Activated naive CD4-positive, alpha-beta T cell treated with anti-CD3 and anti-CD28 coated beads, Interleukin-2, amount 50 U/mL, for 16 hours (primary cell): ENCODE data around the gene RELT.

Experiments
- DNase-seq: peaks from one replicate; pipeline ENCODE4 v3.0.0-alpha.2; 2020

Gene RELT

GRCh38 chr11:73392108-73393010 lies 16.2 kb downstream of the RELT start:
- no peak for DNase-seq

- DNase-seq = no peak
Observed at GRCh38 chr11:73393011-73393380, 16.8 kb downstream of the RELT start.

- peak; percentile 66 for DNase-seq
Observed at GRCh38 chr11:73393479-73394415, 17.5 kb downstream of the RELT start.

GRCh38 chr11:73394416-73395296 lies 18.5 kb downstream of the RELT start:
- no peak for DNase-seq

DNA sequence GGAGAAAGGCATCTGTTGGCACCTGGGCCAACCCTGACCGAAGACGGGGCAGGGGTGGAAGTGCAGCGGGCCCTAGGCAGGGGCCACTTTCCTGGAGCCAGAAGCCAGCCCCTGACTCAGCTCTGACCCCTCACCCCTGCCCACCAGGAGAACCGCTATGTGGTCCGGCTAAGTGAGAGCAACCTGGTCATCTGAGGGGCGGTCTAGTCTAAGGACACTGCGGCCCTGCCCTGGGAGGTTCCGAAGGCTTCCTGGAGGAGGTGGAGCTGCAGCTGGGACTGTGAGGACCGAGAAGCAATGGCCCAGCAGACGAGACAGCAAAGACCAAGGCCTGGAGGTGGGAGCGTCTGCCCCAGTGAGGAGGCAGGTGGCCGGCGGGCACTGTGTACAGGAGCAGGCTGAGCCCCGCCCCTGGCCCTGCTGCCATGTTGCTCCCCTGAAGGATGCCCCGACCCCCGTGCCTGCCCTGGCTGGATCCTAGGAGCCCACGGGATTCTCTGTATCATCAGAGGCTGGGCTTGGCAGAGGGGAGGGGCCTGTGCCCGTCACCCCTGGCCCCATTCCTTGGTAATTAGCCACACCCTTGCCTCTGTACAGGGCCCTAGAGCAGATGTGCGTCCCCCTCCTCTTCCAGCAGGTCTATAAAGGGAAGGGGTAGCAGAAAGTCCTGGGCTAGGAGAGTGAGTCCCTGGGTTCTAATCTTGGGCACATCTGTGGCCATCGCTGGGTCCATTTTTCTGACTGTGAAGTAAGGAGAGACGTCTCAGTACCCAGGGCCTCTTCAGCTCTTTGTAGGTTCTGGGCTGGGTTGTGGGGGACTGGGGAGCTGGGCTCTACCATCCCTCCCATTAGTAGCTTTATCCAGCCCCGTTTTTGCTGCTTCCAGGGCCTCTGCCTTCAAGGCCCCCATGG lies 19.4 kb downstream of the RELT start:
- no peak for DNase-seq

GRCh38 chr11:73396251-73396930 lies 20.2 kb downstream of the RELT start:
- DNase-seq = no peak

DNA sequence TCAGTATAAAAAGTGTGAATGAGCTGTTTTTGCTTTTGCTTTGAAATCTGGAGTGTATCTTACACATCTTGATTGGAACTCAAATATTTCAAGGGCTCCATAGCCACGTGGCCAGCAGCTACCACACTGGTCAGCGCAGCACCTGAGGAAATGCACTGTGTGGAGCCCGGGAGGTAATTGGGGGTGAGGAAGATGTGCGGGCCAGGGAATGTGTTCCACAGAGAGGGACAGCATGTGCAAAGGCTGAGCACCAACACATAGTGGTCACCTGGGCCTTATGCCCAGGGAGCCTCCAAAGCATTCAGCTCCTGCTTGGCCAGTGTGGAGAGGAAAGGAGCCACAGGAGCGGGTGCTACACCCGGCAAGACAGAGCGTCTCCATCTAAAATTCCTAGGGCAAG lies 20.8 kb downstream of the RELT start:
- no peak for DNase-seq

GRCh38 chr11:73397468-73398131 lies 21.4 kb downstream of the RELT start:
- DNase-seq = no peak

- DNase-seq = no peak
Observed at GRCh38 chr11:73398132-73398526, 21.9 kb downstream of the RELT start.

- DNase-seq = no peak
Observed at GRCh38 chr11:73398721-73399120, 22.5 kb downstream of the RELT start.

- DNase-seq = no peak
Observed at GRCh38 chr11:73399159-73399590, 23.0 kb downstream of the RELT start.

DNA sequence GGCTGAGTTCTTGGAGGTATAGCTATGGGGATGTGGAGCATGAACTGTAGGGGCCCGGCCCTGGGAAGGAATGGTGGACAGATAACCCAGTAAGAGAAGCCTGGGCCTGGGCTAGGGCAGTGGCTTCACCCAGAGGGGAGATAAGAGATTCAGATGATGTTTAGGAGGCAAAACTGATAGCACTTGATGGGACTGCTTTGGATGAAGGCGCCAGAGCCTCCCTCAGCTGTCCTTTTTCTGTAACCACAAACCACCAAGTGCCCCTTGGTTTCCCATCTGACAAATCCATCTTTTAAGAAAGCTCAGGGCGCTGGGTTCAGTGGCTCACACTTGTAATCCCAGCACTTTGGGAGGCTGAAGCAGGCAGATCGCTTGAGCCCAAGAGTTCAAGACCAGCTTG lies 23.4 kb downstream of the RELT start:
- DNase-seq = no peak

DNA sequence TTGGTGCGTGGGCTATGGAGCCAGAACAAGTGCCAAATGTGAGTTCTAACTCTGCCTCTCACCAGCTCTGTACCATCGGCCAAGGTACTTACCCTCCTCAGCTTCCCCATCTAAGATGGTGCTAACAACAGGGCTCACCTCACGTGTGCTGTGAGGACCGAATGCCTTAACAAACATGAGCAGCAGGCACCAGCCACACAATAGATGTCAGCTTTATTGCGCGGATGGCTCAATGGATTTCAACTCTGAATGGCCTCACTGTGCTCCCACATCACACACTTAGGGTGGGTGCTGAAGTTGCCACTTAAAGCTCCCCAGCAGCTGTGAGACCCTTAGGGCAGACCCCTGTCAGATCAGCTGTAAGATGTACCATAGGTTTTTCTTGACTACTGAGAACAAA lies 24.1 kb downstream of the RELT start:
- DNase-seq = no peak

GRCh38 chr11:73401217-73401923 lies 25.2 kb downstream of the RELT start:
- DNase-seq = no peak

DNA sequence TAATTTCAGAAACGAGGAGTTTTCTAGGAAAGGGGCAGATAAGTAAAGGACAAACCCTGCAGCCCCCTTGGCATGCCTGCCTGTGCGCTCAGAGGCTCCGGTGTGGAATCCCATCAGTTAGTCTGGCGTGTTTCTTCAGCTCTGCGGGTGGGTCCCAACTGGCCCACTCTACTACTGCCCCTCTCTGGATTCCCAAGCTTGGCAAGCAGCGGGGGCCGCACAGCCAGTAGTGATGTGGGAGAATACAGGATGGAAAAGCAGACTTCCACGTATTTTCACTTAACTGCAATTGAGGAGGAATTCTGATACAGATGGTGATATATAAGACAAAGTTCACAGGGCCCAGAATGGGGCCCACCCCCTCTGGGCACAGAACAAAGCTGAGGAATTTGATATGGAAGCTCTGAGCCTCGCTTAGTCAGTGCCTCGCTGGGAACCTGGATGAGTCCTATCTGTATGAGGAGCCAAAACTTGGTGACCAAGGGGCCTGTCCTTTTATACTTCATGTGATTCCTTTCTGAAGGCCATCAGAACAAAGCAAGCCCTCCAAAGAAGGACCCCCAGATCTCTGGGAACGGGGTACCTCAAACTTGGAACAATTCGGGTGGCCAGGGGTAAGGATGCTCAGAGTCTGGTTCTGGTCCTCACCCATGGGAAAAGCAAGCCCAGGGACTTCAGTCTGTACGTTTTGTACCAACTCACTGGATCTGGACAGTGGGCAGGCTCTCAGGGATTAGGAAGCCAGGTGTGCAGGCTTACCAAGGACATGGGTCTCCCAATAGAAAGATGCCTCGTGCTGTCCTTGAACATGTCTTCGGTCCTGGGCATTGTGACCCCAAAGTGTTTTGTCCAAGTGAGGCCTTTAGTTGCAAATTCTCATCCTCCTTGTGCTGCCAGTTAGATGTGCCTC lies 26.0 kb downstream of the RELT start:
- DNase-seq = no peak

GRCh38 chr11:73402834-73403185 lies 26.6 kb downstream of the RELT start:
- DNase-seq = no peak

DNA sequence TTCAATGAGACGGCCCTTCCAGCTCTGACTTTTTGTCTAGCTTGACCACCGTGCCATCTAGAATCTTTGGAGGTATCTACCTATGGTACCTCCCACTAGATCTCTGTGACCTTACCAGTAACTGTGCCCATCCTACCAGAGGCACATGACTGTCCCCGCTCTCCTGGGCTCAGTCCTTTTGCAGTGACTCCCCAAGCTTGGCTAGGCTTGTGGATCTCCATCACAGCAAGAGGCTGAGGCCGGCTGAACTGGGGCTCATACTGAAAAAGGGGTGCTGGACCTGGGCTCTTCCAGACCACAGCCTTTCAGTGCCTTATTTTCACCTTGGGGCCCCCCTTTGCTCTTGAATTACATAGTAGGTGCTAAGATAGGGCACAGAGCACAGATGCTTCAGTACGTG lies 27.3 kb downstream of the RELT start:
- DNase-seq = no peak

DNA sequence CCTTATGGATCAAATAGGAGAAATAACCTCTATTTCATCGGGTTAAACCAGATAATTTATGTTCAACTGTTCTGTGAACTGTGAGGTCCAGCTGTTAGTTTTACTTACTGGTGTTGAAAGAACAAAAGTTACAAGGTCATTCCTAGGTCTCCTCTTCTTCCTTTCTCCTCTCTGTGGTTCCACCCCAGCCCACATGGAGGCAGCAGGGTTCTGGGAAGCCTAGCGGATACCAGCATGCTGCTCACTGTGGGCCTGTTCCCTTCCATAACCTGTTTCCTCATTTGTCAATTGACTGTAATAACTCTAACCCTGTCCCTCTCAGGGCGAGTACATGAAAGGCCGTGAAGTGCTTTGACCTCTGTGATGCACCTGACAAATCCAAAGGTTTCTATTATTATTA lies 27.8 kb downstream of the RELT start:
- no peak for DNase-seq
